ENCODE measurements around the gene ST7L.
"Not testable (repeated sequence)": the region's sequence is repeated elsewhere in the genome, so short reads cannot be mapped to it uniquely, and the experiment has no call there.

Gene ST7L

DNA sequence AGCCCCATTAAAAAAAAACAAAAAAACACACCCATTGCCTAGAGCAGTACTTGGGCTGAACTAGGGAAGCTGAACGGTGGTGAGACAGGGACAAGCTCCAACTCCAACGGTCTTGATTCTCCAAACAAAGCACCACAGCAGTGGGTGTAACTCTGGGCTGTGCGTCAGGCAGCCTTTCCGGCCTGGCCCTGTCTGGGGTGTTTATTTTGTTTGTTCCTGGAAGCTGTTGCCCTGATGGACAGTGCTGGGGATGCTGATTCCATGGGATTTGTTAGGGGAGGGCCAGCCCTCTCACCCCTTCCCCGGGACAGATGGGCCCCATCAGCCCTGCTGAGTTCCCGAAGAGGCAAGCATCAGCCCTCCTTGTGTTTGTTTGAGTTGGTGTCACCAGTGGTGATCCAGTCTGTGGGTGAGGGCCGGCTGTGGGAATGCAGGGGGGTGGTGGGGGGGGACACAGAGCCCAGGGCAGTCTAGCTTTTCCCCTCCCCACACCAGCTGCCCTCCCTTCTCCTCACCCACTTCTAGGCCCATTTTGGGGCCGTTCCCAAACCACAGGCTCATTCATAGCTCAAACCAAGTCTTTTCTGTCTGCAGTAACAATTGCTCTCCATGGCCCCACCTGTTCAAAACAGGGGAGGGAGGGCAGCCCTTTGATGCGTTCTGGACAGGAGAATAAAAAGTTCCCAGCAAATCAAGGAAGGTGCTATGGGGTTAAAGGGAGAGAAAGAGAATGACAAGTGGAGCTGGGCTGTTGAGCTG lies 105.7 kb downstream of the ST7L start:
- DNase-seq, result no peak

DNA sequence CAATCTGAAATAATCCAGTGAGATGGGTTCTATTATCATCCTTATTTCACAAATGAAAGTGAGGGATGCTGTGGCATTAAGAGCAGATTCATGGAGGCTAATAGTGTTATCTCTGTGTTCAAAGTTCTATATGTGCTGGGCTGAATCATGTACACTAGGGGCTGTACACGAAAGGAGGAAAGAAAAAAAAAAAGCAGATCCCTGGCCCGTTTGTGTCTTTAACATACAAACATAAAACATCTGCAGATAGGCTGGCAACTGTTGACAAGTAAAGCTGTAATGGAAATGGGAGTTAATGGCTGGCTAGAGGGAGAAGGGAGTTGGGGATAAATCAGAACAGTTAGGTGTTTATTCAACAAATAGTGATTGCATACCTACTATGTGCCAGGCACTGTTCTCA lies 107.0 kb downstream of the ST7L start:
- DNase-seq, result no peak

DNA sequence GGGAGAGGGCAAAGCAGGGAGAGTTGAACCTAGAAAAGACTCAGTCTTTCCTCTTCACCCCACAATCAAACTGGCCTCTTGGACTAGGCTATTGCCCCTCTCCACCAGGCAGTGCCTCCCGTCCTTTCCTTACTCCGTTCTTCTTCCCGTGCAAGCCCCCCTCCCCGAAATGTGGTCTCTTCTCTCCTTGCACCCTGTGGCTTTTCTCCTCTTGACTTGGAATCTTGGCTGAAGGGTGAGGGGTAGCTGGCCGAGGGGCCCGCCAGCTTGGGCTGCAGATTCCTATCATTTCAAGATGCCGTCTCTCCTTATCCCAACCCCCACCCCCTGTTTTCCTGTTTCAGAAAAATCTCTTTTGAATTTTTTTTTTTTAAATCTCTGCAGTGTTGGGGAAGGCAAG lies 108.6 kb downstream of the ST7L start:
- DNase-seq, result no peak

DNA sequence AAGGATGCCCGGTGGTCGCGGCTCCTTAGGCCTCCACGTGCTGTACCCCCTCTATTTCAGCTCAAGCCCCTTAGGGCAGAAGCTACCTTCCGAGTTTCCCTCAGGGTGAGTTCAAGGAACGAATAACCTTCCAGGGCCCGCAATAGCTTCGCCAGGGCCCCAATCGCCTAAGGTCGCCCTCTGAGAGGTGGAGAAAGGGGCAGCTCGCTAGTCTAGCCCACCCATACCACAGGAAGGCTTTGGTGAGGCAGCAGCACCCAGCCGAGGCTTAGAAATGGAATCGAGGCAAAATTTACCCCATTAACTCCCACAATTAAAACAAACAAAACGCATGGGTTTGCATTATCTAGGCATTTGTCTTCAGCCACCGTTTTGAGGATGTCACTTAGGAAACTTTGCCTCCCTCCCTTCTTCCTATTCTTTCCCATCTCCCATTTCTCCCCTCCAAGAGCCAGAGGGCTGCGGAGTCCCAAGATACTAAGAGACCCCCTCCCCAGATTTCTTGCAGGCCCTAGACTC lies 109.2 kb downstream of the ST7L start:
- DNase-seq, result no peak

DNA sequence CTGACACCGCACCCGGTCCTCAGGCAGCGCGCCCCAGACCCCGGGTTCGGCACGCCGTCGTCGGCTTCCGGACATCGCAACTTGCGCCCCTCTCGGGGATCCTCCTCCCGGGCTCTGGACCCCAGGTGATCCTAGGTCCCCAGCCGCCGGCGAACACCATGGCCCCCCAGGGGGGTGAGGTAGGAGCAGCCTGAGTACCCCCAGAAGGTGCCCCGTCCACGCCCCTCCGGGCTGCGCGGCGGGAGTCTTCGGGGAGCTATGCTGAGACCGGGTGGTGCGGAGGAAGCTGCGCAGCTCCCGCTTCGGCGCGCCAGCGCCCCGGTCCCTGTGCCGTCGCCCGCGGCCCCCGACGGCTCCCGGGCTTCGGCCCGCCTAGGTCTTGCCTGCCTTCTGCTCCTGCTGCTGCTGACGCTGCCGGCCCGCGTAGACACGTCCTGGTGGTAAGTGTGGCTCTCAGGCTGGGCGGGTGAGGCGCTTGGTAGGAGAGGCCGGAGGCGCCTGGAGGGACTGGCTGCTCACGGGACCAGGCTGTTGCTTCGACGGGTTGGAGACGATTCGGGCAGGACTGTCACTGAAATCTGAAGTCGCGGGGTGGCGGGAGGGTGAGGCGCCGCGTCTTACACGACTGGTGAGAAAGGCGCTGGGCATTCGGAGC lies 109.8 kb downstream of the ST7L start:
- no peak for DNase-seq

DNA sequence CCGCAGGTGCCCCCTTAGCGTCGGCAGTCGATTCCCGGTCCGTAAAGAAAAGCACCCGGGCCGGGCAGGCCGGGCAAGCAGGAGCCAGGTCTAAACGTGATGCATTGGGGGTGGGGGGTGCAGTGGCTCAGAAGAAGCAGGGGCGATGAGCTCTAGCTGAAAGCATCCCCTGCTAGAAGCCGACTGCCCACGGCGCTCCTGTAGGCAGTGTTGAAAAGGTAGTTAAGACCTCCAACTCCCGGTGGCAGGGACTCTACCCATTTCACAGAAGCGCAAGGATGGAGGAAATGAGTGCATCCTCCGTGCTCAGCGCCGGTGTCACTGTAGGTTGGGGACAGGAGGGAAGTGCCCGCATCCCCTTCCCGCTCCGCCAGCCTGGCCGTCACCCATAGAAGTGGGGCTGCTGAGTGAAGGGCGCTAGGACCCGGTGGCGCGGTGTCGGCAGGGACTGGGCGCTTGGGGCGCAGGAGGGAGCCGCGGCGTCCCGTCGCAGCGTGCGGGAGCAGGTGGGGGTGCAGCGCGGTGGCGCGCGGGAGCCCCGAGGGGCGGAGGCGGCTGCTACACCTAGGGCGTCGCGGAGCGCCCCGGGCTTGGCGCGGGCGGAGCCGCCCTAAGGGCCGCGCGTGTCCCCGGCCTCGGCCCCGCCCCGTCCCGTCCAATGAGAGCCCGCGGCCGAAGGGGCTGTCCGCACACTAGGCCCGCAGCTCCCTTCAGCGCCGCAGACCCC lies 110.5 kb downstream of the ST7L start, which contains the start of gene WNT2B:
Gene WNT2B, plus strand, starts transcription at position 688 of the 727 bp plus-strand sequence. CDS start 298 bp downstream, outside the sequence.
- DNase-seq, result no peak

DNA sequence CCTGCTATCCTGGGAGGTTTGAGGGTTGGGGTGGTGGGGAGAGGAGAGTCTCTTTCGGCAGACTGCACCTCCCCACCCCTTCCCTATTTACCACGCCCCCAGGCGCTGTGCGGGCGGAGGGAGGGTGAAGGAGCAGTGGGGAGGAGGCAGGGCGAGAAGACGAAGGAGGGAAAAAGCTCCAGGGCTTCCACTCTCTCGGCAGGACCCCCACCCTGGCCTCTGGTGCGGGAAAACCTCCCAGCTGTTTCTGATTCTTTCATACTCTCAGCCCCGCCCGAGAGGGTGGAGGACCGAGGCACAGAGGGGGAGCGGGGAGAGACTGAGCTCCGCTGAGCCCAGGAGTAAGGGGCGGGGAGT lies 111.0 kb downstream of the ST7L start:
- no peak for DNase-seq

DNA sequence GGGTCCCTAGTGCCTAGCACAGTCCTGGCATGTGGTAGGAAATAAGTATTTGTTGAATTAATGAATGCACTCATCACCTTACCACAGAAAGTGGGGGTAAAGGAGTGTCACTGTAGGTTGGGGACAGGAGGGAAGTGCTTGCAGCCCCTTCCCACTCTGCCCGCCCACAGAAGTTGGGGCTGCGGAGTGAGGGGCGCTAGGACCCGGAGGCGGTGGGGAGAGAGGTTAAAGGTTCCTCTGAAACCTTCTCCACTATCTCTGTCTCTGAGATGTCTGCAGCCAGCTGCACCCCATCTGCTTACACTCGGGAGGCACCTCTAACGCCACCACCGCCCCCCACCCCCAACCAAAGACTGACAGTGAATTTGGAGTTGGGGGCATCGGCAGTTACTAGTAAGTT lies 111.6 kb downstream of the ST7L start:
- no peak for DNase-seq

DNA sequence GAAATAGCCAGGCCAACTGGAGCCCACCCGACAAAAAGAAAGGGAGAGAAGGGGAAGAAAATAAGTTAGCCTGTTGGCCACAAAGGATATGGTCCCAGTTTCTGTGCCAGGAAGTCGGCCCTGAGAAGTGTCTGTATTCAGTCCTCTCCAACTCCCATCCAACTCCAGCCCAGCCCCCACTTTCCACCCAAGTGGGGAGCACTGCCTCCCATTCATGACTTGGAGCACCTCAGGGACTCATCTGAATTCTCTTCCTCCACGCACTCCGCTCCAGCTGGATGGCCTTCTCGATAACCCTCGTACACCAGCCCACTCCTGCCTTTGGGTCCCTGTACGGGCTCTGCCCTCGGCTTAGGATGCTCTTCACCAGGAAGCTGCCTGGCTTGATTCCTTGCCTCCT lies 112.2 kb downstream of the ST7L start:
- DNase-seq, result no peak

DNA sequence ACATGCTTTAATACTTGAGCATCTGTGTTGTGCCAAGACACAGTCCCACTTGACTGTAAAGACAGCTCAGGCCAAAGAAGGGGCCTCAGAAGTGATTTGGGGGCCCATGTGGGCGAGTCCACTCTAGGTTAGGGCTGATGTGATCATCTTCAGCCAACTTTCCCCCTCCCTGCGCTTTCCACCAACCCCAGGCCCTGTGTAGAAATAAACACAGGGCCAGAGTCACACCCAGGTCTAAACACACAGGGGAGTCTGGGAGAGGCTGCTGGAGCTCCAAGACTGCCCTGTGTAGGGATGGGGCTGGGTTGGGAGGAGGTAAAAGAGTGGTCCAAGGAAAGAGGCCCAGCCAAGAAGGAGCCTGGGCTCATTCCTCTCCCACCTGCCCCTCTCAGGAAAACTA lies 112.6 kb downstream of the ST7L start:
- no peak for DNase-seq

DNA sequence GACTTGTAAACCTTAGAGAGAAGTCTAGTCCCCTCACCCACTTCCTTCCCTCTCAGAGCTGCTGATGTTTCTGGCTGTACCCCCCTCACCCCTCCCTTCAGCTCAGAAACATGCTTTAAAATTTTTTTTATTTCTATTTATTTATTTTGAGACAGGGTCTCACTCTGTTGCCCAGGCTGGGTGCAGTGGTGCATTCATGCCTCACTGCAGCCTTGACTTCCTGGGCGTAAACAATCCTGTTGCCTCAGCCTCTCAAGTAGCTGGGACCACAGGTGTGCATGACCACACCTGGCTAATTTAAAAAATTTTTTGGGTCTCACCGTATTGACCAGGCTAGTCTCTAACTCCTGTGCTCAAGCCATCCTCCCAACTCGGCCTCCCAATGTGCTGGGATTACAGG lies 113.1 kb downstream of the ST7L start:
- DNase-seq, result no peak

DNA sequence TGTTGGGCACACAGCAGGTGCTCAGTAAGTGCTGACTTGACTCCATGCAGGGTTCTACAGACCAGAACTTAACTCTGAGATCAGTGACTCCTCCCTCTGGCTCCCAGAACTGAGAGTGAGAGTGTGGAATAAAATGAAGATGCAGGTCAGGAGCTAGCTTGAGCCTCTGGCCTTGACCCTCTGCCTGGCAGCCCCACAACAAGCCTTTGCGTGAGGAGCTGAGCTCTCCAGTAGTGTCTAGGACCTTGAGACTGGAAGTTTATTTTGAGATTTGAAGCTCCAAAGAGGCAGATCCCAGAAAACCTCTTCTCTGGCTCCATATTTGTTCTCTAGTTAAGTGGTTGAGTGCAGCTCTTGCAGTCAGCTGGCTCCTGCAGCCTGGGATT lies 113.5 kb downstream of the ST7L start:
- no peak for DNase-seq

DNA sequence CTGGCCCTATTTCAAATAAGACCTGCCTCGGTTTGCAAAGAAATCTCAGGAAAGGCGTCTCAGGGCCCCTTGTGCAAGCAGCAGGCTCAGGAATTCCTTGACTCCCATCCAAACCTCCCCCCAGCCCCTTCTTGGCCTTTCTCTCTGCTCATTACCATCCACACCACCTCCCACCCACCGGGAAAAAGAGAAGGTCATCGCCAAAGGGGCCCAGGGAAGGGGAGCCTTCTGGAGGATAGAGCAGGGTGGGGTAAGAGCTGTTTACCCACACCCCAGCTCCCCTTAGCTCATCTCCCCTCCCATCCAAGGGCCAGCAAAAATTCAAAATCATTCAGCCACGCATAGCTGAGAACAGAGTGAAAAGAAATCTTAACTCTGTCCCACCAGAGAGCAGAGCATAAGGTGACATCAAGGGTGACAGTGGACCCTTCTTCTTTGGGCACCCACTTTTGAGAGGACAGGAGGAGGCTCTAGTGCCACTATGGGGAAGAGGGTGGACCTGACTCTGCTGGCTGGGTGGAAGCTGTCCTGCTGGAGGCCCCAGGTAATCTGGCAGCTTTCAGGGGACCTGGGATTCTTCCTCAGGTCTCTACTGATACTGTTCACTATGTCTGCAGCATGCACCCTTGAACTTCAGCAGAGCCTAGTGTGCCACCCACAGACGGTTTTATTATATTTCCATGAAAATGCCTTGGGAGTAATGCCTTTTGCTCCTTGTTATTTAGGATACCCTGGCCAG lies 114.1 kb downstream of the ST7L start:
- no peak for DNase-seq

DNA sequence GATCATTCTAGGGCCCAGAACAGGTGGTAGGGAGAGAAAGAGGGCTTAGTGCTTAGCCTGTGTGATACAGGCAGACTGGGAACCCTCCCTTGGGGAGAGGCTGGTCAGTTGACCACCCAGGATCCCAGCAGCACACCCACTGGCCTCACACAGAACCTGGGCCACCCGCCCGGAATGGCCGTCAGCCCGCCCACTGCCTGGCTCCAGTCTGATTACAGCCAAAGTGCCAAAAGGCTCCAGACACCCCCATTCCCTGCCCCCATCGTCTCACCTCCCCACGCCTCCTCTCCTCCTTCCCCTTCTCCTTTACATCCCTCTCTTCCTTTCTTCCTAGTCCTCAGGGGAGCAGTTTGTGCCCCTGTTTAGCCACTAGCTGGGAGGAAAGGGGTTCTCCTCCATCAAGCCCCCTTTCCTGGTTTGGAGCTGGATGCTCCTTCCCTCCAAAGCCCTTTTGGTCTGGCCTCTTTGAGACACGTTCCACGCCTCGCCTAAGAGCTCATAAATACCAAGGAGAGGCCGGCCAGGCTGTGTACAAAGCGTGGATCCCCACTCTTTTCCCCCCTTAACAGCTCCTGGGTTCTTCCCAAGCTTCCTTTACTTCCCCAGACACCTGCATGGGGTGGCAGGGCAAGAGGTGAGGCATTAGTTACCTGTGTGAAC lies 114.8 kb downstream of the ST7L start:
- no peak for DNase-seq

DNA sequence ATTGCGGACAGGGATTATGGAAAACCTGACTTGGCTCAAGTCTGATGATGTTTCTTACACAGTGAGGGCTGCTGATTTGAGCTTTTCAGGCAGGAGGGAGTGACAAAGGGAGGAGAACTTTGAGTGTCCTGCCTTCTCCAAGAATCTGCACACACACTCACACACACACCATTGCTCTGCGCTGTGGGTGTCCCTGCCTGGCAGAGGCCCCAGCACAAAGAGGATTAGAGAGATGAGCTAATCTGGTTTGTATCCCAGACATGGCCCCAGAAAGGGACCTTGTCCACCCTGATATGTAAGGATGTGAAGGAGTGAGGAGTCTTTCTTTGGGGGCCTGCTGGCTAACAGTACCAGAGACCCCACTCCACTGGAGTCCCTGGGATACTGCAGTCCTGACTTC lies 116.1 kb downstream of the ST7L start:
- DNase-seq, result peak; percentile 64

DNA sequence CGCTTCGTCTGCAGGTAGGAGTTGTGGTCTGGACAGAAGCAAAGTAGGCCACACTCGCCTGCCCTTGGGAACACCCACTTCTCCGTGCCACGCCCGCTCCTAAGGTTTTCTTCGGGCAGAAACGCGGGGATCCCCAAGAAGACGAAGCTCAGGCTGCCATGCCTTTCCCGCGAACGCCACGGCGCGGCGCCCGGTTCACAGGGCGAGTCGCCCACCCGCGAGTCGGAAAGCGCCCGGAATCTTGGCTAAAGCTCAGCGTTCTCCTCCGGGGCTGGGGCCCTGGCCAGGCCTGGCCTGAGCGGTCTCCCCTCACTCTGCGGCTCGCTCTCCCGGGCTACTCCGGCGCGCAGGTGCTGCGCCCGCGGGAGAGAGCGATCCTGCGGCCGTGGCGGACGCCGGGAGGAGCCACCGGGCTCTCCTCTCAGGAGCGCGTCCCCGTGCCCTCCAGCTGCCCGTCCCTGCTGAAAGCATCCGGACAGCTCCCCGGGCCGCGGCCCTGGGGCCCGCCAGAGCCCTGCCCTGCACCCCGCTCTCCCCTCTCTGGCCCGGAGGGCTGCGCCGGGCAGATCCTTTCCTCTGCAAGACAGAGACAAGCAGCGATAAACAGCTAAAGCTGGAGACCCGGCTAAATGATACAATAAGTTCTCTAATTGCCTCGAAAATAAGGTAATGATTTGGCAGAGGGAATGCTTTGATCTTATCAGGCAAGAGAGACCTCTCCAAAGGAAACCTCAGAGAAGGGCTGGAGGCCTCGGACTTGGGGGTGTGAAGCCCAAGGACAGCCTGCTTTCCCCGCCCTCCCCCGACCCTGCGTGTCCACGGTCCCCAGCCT lies 116.9 kb downstream of the ST7L start:
- DNase-seq, result peak; percentile 74

DNA sequence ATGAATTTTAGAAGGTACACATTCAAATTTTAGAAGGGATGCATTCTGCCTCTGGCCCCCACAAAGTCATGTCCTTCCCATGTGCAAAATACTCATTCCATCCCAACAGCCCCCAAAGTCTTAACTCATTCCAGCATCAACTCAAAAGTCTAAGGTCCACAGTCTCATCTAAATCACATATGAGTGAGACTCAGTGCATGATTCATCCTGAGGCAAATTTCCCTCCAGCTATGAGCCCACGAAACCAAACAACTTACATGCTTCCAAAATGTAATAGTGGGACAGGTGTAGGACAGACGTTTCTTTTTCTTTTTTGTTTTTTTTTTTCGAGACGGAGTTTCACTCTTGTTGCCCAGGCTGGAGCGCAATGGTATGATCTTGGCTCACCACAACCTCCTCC lies 122.7 kb downstream of the ST7L start:
- no peak for DNase-seq

DNA sequence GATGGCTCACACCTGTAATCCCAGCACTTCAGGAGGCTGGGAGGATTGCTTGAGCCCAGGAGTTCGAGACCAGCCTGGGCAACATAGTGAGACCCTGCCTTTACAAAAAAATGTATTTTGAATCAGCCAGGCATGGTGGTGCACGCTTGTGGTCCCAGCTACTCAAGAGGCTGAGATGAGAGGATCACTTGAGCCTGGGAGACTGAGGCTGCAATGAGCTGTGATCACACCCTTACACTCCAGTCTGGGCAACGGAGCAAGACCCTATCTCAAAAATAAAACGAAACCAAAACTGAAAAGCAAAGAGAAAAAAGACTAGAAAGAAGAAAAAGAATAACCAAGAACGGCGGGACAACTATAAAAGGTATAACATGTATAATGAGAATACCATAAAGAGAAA lies 125.6 kb downstream of the ST7L start:
- DNase-seq, result no peak

DNA sequence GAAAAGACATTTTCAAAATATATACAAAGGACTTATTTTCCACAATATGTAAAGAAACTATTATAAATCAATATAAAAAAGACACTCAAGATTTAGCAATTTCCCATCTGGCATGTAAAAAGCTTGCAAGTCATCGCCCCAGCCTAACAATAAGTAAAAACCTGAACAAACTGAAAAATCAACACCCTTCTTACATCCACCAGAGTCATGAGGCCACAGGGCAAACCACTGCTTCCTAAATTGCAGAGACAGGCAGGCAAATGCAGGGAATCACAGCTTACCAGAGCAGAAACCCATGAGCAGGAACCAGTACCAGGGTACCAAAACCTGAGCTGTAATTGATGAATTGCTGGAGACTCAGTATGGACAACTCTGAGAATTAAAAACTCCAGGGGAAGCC lies 126.9 kb downstream of the ST7L start:
- DNase-seq, result no peak

DNA sequence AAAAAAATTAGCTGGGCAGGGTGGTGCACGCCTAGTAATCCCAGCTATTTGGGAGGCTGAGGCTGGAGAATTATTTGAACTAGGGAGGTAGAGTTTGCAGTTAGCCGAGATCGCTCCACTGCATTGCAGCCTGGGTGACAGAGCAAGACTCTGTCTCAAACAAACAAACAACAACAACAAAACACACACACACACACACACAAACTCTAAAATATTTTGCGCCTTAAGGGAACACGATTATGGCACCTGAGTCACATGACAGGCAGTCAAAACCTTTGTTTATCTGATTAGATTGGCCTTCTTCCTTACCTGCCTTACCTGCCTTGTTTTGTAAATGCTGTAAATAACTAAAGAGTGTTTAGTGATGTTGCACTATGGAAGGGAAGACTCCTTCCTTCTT lies 130.8 kb downstream of the ST7L start:
- DNase-seq, result no peak

DNA sequence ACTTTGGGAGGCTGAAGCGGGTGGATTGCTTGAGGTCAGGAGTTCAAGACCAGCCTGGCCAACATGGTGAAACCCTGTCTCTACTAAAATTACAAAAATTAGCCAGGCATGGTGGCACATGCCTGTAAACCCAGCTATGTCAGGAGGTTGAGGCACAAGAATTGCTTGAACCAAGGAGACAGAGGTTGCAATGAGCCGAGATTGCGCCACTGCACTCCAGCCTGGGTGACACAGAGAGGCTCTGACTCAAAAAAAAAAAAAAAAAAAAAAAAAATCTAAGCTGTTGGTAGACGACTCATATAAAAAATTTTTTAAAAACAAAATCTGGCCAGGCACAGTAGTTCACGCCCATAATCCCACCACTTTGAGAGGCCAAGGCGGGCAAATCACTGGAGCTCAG lies 131.3 kb downstream of the ST7L start:
- DNase-seq, result not testable (repeated sequence)

DNA sequence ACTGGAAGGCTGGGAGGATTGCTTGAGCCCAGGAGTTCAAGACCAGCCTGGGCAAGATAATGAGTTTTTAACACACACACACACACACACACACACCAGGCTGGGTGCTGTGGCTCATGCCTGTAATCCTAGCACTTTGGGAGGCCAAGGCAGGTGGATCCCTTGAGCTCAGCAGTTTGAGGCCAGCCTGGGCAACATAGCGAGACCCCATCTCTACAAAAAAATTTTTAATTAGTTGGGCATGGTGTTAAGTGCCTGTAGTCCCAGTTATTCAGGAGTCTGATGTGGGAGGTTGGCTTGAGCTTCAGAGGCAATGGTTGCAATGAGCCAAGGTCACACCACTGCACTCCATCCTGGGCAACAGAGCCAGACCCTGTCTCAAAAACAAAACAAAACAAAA lies 132.9 kb downstream of the ST7L start:
- DNase-seq, result not testable (repeated sequence)

Measured in fibroblast of skin of right biceps (primary cell).